ENCODE results near the gene AUTS2.

- TF ChIP-seq FOXJ3 (CRISPR knock-in tag; IDR thresholded peaks at IDR 0.05; ENCODE audit: borderline replicate concordance): no peak
- no peak for TF ChIP-seq TEAD4 (CRISPR knock-in tag; IDR thresholded peaks at IDR 0.05)
- no peak for TF ChIP-seq CTCF (IDR thresholded peaks at IDR 0.05)
- no peak for TF ChIP-seq CDX4 (CRISPR knock-in tag; IDR thresholded peaks at IDR 0.05; ENCODE audit: borderline replicate concordance)
- TF ChIP-seq TCF7 (CRISPR knock-in tag; IDR thresholded peaks at IDR 0.05; ENCODE audit: low read depth): no peak
- TF ChIP-seq PRRX2 (CRISPR knock-in tag; IDR thresholded peaks at IDR 0.05): no peak
- TF ChIP-seq SP1 (CRISPR knock-in tag; conservative IDR thresholded peaks at IDR 0.05): no peak
- TF ChIP-seq STAT6 (CRISPR knock-in tag; conservative IDR thresholded peaks at IDR 0.05; ENCODE audit: low read depth): no peak
Measured at GRCh38 chr7:70624500-70625103, 1026.3 kb downstream of the AUTS2 start.
